ENCODE results near the gene BIRC2.

BIRC2 gene

DNA sequence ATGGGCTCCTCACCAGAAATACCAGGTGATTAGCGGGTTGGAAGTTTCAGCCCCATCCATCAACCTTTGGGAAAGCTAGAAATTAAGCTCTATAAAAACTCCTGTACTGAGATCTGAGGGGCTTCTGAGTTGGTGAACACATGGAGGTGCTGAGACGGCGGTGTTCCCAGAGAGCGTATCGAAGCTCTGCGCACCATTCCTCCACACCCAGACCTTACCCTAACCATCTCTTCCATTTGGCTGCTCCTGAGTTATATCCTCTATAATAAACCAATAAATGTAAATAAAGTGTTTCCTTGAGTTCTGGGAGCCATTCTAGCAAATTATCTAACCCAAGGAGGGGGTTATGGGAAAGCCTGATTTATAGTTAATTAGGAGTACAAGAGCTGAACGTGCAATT lies 64.1 kb downstream of the BIRC2 start:
- Histone ChIP-seq H3K27ac (ENCODE audit: extremely low read depth, low read depth, low read length) (no peak overlapping the region), H3K4me3 (ENCODE audit: low read depth, low read length) (no peak overlapping the region), H3K36me3 (ENCODE audit: control insufficient read depth in 2 of 2, insufficient read depth in 1 of 2, low read length in 2 of 2) (peaks cover 0 to 3% of the 10 kb centered on the region in 2 experiments; a peak in 1 of 3 replicates), H3K4me1 (ENCODE audit: control insufficient read depth, insufficient read depth, low read length) (0 out of 2 replicates have a peak, but pooled peaks cover 2% of the 10 kb centered on the region), H3K9me3 (ENCODE audit: control insufficient read depth, insufficient read depth, low read depth, low read length) (no peaks in the 10 kb centered on the region)
- POLR2A ChIA-PET, result no interaction called here
- TF ChIP-seq ZNF76 (tag by site-specific recombination; IDR thresholded peaks at IDR 0.05; ENCODE audit: borderline replicate concordance, low read depth) (no peak), INSM2 (tag by site-specific recombination; IDR thresholded peaks at IDR 0.05) (no peak), FEZF1 (tag by site-specific recombination; IDR thresholded peaks at IDR 0.05) (no peak), ZFP37 (tag by site-specific recombination; IDR thresholded peaks at IDR 0.05) (no peak), HOXD13 (CRISPR knock-in tag; IDR thresholded peaks at IDR 0.05; ENCODE audit: borderline replicate concordance) (no peak), ZNF48 (tag by site-specific recombination; IDR thresholded peaks at IDR 0.05) (no peak), ZNF311 (tag by site-specific recombination; IDR thresholded peaks at IDR 0.05; ENCODE audit: borderline replicate concordance) (no peak), ZBTB48 (tag by site-specific recombination; IDR thresholded peaks at IDR 0.05) (no peak)
- CTCF ChIA-PET, result no interaction called here

DNA sequence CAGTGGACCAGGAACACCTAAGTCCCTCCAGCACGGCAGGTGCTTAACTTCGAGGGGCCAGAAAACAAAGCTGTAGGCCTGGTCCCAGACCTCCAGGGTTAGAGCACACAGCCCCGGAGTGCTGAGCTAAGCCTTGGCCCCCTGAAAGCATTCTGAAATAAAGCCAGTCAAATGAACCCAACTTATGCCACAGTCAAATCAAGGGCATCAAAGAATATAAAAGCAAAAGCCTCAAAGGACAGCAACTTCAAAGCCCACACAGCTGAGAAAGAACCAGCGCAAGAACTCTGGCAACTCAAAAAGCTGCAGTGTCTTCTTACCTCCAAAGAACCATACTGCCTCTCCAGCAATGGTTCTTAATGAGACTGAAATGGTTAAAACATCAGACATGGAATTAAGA lies 66.5 kb downstream of the BIRC2 start:
- H3K9me3 ChIP-seq (ENCODE audit: control insufficient read depth, insufficient read depth, low read depth, low read length), result no peaks in the 10 kb centered on the region
- ChIA-PET CTCF (interaction anchor here (0.7 kb wide), 1 partner anchor 23 kb away, joined by 3 read pairs; no protein-coding TSS in a partner anchor), POLR2A (no interaction called here)
- H3K4me1 ChIP-seq (ENCODE audit: control insufficient read depth, insufficient read depth, low read length), result 0 out of 2 replicates have a peak, but pooled peaks cover 2% of the 10 kb centered on the region
- no peak for TF ChIP-seq ZNF514 (tag by site-specific recombination; IDR thresholded peaks at IDR 0.05)
- TF ChIP-seq, protein P1, sequence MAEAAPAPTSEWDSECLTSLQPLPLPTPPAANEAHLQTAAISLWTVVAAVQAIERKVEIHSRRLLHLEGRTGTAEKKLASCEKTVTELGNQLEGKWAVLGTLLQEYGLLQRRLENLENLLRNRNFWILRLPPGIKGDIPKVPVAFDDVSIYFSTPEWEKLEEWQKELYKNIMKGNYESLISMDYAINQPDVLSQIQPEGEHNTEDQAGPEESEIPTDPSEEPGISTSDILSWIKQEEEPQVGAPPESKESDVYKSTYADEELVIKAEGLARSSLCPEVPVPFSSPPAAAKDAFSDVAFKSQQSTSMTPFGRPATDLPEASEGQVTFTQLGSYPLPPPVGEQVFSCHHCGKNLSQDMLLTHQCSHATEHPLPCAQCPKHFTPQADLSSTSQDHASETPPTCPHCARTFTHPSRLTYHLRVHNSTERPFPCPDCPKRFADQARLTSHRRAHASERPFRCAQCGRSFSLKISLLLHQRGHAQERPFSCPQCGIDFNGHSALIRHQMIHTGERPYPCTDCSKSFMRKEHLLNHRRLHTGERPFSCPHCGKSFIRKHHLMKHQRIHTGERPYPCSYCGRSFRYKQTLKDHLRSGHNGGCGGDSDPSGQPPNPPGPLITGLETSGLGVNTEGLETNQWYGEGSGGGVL (tag by site-specific recombination; IDR thresholded peaks at IDR 0.05), result no peak
- TF ChIP-seq MZF1 (tag by site-specific recombination; IDR thresholded peaks at IDR 0.05; ENCODE audit: borderline replicate concordance), result no peak
- TF ChIP-seq ZBTB1 (tag by site-specific recombination; IDR thresholded peaks at IDR 0.05), result no peak
- TF ChIP-seq, protein P2, sequence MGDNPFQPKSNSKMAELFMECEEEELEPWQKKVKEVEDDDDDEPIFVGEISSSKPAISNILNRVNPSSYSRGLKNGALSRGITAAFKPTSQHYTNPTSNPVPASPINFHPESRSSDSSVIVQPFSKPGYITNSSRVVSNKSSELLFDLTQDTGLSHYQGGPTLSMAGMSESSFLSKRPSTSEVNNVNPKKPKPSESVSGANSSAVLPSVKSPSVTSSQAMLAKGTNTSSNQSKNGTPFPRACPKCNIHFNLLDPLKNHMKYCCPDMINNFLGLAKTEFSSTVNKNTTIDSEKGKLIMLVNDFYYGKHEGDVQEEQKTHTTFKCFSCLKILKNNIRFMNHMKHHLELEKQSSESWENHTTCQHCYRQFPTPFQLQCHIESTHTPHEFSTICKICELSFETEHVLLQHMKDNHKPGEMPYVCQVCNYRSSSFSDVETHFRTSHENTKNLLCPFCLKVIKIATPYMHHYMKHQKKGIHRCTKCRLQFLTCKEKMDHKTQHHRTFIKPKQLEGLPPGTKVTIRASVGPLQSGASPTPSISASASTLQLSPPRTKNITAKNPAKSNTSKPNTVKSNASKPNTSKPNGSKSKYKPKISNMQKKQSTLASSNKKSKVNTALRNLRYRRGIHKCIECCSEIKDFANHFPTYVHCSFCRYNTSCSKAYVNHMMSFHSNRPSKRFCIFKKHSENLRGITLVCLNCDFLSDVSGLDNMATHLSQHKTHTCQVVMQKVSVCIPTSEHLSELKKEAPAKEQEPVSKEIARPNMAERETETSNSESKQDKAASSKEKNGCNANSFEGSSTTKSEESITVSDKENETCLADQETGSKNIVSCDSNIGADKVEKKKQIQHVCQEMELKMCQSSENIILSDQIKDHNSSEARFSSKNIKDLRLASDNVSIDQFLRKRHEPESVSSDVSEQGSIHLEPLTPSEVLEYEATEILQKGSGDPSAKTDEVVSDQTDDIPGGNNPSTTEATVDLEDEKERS (tag by site-specific recombination; IDR thresholded peaks at IDR 0.05), result no peak
- TF ChIP-seq ZNF792 (tag by site-specific recombination; IDR thresholded peaks at IDR 0.05), result no peak
- TF ChIP-seq KLF7 (tag by site-specific recombination; IDR thresholded peaks at IDR 0.05; ENCODE audit: borderline replicate concordance), result no peak
- TF ChIP-seq ZNF654 (tag by site-specific recombination; IDR thresholded peaks at IDR 0.05; ENCODE audit: low read depth), result no peak
- no peak for TF ChIP-seq SCRT1 (tag by site-specific recombination; IDR thresholded peaks at IDR 0.05; ENCODE audit: borderline replicate concordance)
- TF ChIP-seq ZNF37A (tag by site-specific recombination; IDR thresholded peaks at IDR 0.05), result no peak
- TF ChIP-seq ZNF585B (tag by site-specific recombination; IDR thresholded peaks at IDR 0.05), result no peak
- no peak for TF ChIP-seq ZBTB8A (tag by site-specific recombination; IDR thresholded peaks at IDR 0.05)
- no peak for TF ChIP-seq SCRT2 (tag by site-specific recombination; IDR thresholded peaks at IDR 0.05)
- H3K36me3 ChIP-seq (ENCODE audit: control insufficient read depth in 2 of 2, insufficient read depth in 1 of 2, low read length in 2 of 2), result no peaks in the 10 kb centered on the region
- H3K4me3 ChIP-seq (ENCODE audit: low read depth, low read length), result no peak overlapping the region
- no peak overlapping the region for H3K27ac ChIP-seq (ENCODE audit: extremely low read depth, low read depth, low read length)
